ENCODE results near the gene SLC25A5. TPM values are rescaled to one million over a fixed set of nuclear protein-coding genes. Genes with fewer than 3 reads are reported as not detected.
A peak's percentile ranks its signal among the peaks of the same experiment; 100 is the strongest.

SLC25A5 gene
- total RNA-seq, 4 donors from 2014 or later, result 98.8 to 213 (median 135) TPM

- TF ChIP-seq CTCF (IDR thresholded peaks at IDR 0.05), result no peak
- no peak for TF ChIP-seq POLR2A (IDR thresholded peaks at IDR 0.05)
- H3K27me3 ChIP-seq, result no peaks in the 10 kb centered on the region
- intact Hi-C loops (cut with DNase I; ENCODE audit: low total_unique reads), result no loop called here
- no peaks in the 10 kb centered on the region for H3K9me3 ChIP-seq
- H3K36me3 ChIP-seq, result no peaks in the 10 kb centered on the region
- H3K4me1 ChIP-seq, result no peaks in the 10 kb centered on the region
- H3K4me3 ChIP-seq, result no peak overlapping the region
- peak overlapping the region in 1 of 2 donors; percentile 90 for H3K27ac ChIP-seq
- no peak for DNase-seq
Observed at GRCh38 chrX:119467433-119467832, 811 bp upstream of the SLC25A5 start.

- Histone ChIP-seq H3K36me3 (no peaks in the 10 kb centered on the region), H3K4me1 (no peaks in the 10 kb centered on the region), H3K9me3 (no peaks in the 10 kb centered on the region), H3K4me3 (peak overlapping the region; percentile 51 to 82), H3K27ac (peak overlapping the region; percentile 90 to 92), H3K27me3 (no peaks in the 10 kb centered on the region)
- DNase-seq, result peak; percentile 82 to 86
- intact Hi-C loops (cut with DNase I; ENCODE audit: low total_unique reads), result no loop called here
- TF ChIP-seq POLR2A (IDR thresholded peaks at IDR 0.05) (peak; percentile 35 to 48), CTCF (IDR thresholded peaks at IDR 0.05) (peak; percentile 36 to 83 (median 77))
Observed at GRCh38 chrX:119468551-119469312, 488 bp downstream of the SLC25A5 start.

- no peaks in the 10 kb centered on the region for H3K36me3 ChIP-seq
- peak overlapping the region; percentile 51 to 82 for H3K4me3 ChIP-seq
- peak overlapping the region; percentile 90 to 92 for H3K27ac ChIP-seq
- no peak for DNase-seq
- H3K4me1 ChIP-seq, result no peaks in the 10 kb centered on the region
- TF ChIP-seq CTCF (IDR thresholded peaks at IDR 0.05), result no peak
- TF ChIP-seq POLR2A (IDR thresholded peaks at IDR 0.05), result no peak
- H3K9me3 ChIP-seq, result no peaks in the 10 kb centered on the region
- H3K27me3 ChIP-seq, result no peaks in the 10 kb centered on the region
- intact Hi-C loops (cut with DNase I; ENCODE audit: low total_unique reads), result no loop called here
Observed at GRCh38 chrX:119469313-119469635, 1.0 kb downstream of the SLC25A5 start.

GRCh38 chrX:119474615-119475388 is 6.6 kb downstream of the SLC25A5 start:
- Histone ChIP-seq H3K4me1 (no peaks in the 10 kb centered on the region), H3K4me3 (no peak overlapping the region), H3K27ac (no peak overlapping the region), H3K36me3 (no peaks in the 10 kb centered on the region), H3K27me3 (no peaks in the 10 kb centered on the region), H3K9me3 (no peaks in the 10 kb centered on the region)
- DNase-seq, result no peak
- intact Hi-C loops (cut with DNase I; ENCODE audit: low total_unique reads), result no loop called here
- TF ChIP-seq CTCF (IDR thresholded peaks at IDR 0.05), result no peak
- TF ChIP-seq POLR2A (IDR thresholded peaks at IDR 0.05), result no peak

Measured in uterus (tissue), 4 donors.